GM12878 (cell line): ENCODE measurements around the gene TLL2. TPM values are rescaled to one million over a fixed set of nuclear protein-coding genes. Genes with fewer than 3 reads are reported as not detected.

ENCODE experiments used
- ATAC-seq: fragments of 200-7000 bp; cut with Tn5 transposase; 3 replicates; pipeline ENCODE4 v1.9.1; 2020; ENCODE audit warnings: mild to moderate bottlenecking, moderate library complexity
- BruUV-seq: library from RNA; stranded (reverse); fragments of 400-500 nt; replicated peaks from 2 replicates; lab custom pipeline; 2021; lab: Mats Ljungman, UMichigan
- CTCF ChIA-PET: fragments of 300-600 bp; sonication (Branson Sonifier 250); formaldehyde crosslinking; extraction: SDS; loops from one replicate; lab custom pipeline; 2021; ENCODE audit warnings: inconsistent platforms; lab: Yijun Ruan, JAX
- POLR2A ChIA-PET: fragments of 350-600 bp; formaldehyde crosslinking; extraction: SDS; loops from one replicate; lab custom pipeline; 2021; ENCODE audit warnings: inconsistent platforms; lab: Charles Lee
- RAD21 ChIA-PET: fragments of 300-600 bp; sonication (Branson Sonifier 250); formaldehyde crosslinking; loops from one replicate; lab custom pipeline; 2023; ENCODE audit warnings: antibody characterized with exemption; ENCODE audit not compliant: unreplicated experiment; lab: Charles Lee
- SMC1A ChIA-PET: fragments of 300-600 bp; sonication (Branson Sonifier 250); formaldehyde crosslinking; loops from one replicate; lab custom pipeline; 2023; ENCODE audit not compliant: unreplicated experiment, uncharacterized antibody; lab: Charles Lee
- DNase-seq: peaks from one replicate; pipeline ENCODE4 v3.0.0-alpha.2; 2011; ENCODE audit warnings: low read depth, low spot score
- FAIRE-seq: peaks from 3 replicates; lab custom pipeline; 2011; peaks lifted over from hg19 to GRCh38; lab: Jason Lieb, UNC
- H2AFZ ChIP-seq: 2 replicates; pipeline ENCODE4 v1.6.0; 2011; ENCODE audit warnings: low read depth, low read length, control low read depth; ENCODE audit not compliant: control insufficient read depth
- H3K27ac ChIP-seq: 2 replicates; pipeline ENCODE4 v1.5.1; 2011; ENCODE audit warnings: control low read depth; ENCODE audit not compliant: control insufficient read depth, insufficient read depth
- H3K27me3 ChIP-seq, 2 experiments: replicated peaks in 1 of 2; 2 replicates each; pipeline versions ENCODE4 v1.6.0 to v1.6.1; 2011; ENCODE audit warnings: low read length in 1 of 2; ENCODE audit not compliant: control insufficient read depth in 2 of 2, insufficient read depth in 2 of 2
- H3K36me3 ChIP-seq, 2 experiments: 2 replicates each; pipeline ENCODE4 v1.5.1; 2011; ENCODE audit warnings: low read length in 1 of 2; ENCODE audit not compliant: control insufficient read depth in 2 of 2, insufficient read depth in 2 of 2
- H3K4me1 ChIP-seq: 2 replicates; pipeline ENCODE4 v1.6.1; 2011; ENCODE audit warnings: mild to moderate bottlenecking, low read length, moderate library complexity, mixed read lengths; ENCODE audit not compliant: control insufficient read depth, insufficient read depth
- H3K4me2 ChIP-seq: 2 replicates; pipeline ENCODE4 v1.6.0; 2011; ENCODE audit warnings: control low read depth; ENCODE audit not compliant: control insufficient read depth, insufficient read depth
- H3K4me3 ChIP-seq: fragments of 200-600 bp; sonication (generic); 2 replicates; pipeline ENCODE4 v1.5.1; 2016
- H3K79me2 ChIP-seq: 2 replicates; pipeline ENCODE4 v1.6.0; 2011; ENCODE audit warnings: low read length; ENCODE audit not compliant: control insufficient read depth, insufficient read depth
- H3K9ac ChIP-seq: 2 replicates; pipeline ENCODE4 v1.8.0; 2011; ENCODE audit warnings: low read length, control low read depth, mixed read lengths; ENCODE audit not compliant: control insufficient read depth, insufficient read depth
- H3K9me3 ChIP-seq: replicated peaks from 3 replicates; pipeline ENCODE4 v1.5.1; 2011; ENCODE audit warnings: mild to moderate bottlenecking, low read length; ENCODE audit not compliant: control insufficient read depth, insufficient read depth
- H4K20me1 ChIP-seq: 2 replicates; pipeline ENCODE4 v1.6.0; 2011; ENCODE audit not compliant: control insufficient read depth, insufficient read depth
- CREM ChIP-seq: IDR thresholded peaks from 2 replicates; pipeline ENCODE4 v1.6.1; 2014; ENCODE audit warnings: antibody characterized with exemption, low read depth
- CTCF ChIP-seq, 3 experiments: IDR thresholded peaks in 2 of 3; conservative IDR thresholded peaks in 1 of 3; 2 replicates each; pipeline ENCODE4 v1.5.1; 2011; ENCODE audit warnings: low read depth in 3 of 3, low read length in 3 of 3, mild to moderate bottlenecking in 3 of 3, control low read depth in 2 of 3, moderate library complexity in 2 of 3, inconsistent platforms in 1 of 3, mixed read lengths in 1 of 3; ENCODE audit not compliant: control insufficient read depth in 2 of 3, insufficient read depth in 1 of 3; ENCODE audit errors: extremely low read depth in 1 of 3
- JUND ChIP-seq: IDR thresholded peaks from 2 replicates; pipeline ENCODE4 v1.6.1; 2012; ENCODE audit warnings: low read depth, mild to moderate bottlenecking, low read length, improper control_type of control experiment, moderate library complexity
- NBN ChIP-seq: fragments of 450-650 bp; IDR thresholded peaks from 2 replicates; pipeline ENCODE4 v1.6.1; 2016
- PAX5 ChIP-seq: IDR thresholded peaks from 2 replicates; pipeline ENCODE4 v1.6.1; 2011; ENCODE audit warnings: low read depth, low read length, borderline replicate concordance
- PRDM15 ChIP-seq: fragments of 450-650 bp; formaldehyde crosslinking; IDR thresholded peaks from 2 replicates; pipeline ENCODE4 v1.4.0; 2020; ENCODE audit warnings: mild to moderate bottlenecking, moderate library complexity
- RELB ChIP-seq: fragments of 450-650 bp; IDR thresholded peaks from 2 replicates; pipeline ENCODE4 v1.6.1; 2017; ENCODE audit warnings: low read depth, mild to moderate bottlenecking, moderate library complexity
- TCF12 ChIP-seq: IDR thresholded peaks from 2 replicates; pipeline ENCODE4 v1.6.1; 2011; ENCODE audit warnings: low read depth, mild to moderate bottlenecking, low read length
- TCF7 ChIP-seq: IDR thresholded peaks from 2 replicates; pipeline ENCODE4 v1.6.1; 2014; ENCODE audit warnings: antibody characterized with exemption, borderline replicate concordance
- ZBTB4 ChIP-seq: fragments of 450-650 bp; formaldehyde crosslinking; IDR thresholded peaks from 2 replicates; pipeline ENCODE4 v1.4.0; 2022; ENCODE audit warnings: mild to moderate bottlenecking, moderate library complexity
- ZSCAN29 ChIP-seq: fragments of 450-650 bp; IDR thresholded peaks from 2 replicates; pipeline ENCODE4 v1.6.1; 2017; ENCODE audit warnings: mild to moderate bottlenecking, moderate library complexity
- ZZZ3 ChIP-seq: IDR thresholded peaks from 2 replicates; pipeline ENCODE4 v1.6.1; 2011; ENCODE audit warnings: low read depth; ENCODE audit not compliant: control insufficient read depth, insufficient read length
- WGBS: methylation state at CpG from one replicate; pipeline ENCODE4 v1.1.6; 2016; ENCODE audit warnings: low lambda C conversion rate; ENCODE audit not compliant: insufficient replicate concordance, insufficient coverage; ENCODE audit errors: missing lambda C conversion rate; 5-methylcytosine and 5-hydroxymethylcytosine counted together
- in situ Hi-C: fragments of 300-500 bp; cut with MboI; formaldehyde crosslinking; loops from 9 replicates; pipeline ENCODE4 v1.14.3; 2018; ENCODE audit warnings: mixed read lengths
- intact Hi-C: fragments of 100-400 bp; cut with micrococcal nuclease; formaldehyde crosslinking; loops from one replicate; pipeline ENCODE4 v1.14.2; 2022; ENCODE audit not compliant: unreplicated experiment
- polyA plus RNA-seq, 11 experiments: library from polyadenylated mRNA; depleted of rRNA in 4 of 11; unstranded in 6 of 11; stranded (reverse) in 5 of 11; fragments of >200 nt; fragmentation: Nextera tagmentation in 4 of 11; fragmentation: Illumina TruSeq in 1 of 11; extraction: Ambion mirVana in 4 of 11; extraction: Trizol in 1 of 11; gene quantifications; 1 replicate in 1 of 11; 2 replicates in 10 of 11; pipeline versions ENCODE4 v1.2.1 to v1.2.3, GENCODE V29; 2011 to 2016; ENCODE audit warnings: inconsistent platforms in 2 of 11, missing spikeins in 2 of 11, low read depth in 1 of 11
- total RNA-seq, 4 experiments: library from RNA; depleted of rRNA in 3 of 4; stranded (reverse); fragments of >200 nt in 3 of 4; fragmentation: Illumina TruSeq in 1 of 4; extraction: Trizol in 1 of 4; gene quantifications; 2 replicates each; pipeline versions ENCODE4 v1.2.1 to v1.2.3, GENCODE V29; 2013 to 2021

The TLL2 gene
- total and polyA plus RNA-seq, 10 of the 15 experiments (the other 5 are each of a cell fraction or from before 2014, with no cell fraction given): 0.02 to 2.1 (median 0.52) TPM

- no peak for TF ChIP-seq RELB
- no peak for TF ChIP-seq CTCF (IDR thresholded peaks at IDR 0.05 in 2 of 3, conservative IDR thresholded peaks at IDR 0.05 in 1 of 3; ENCODE audit: control insufficient read depth in 2 of 3, extremely low read depth in 1 of 3, insufficient read depth in 1 of 3, low read depth in 3 of 3, low read length in 3 of 3)
- TF ChIP-seq, all 136 proteins: peak for 0
These were observed 13.7 kb downstream of the TLL2 start (continued) for GRCh38 chr10:96500050-96500449.

- Histone ChIP-seq H3K4me1 (no peaks in the 10 kb centered on the region), H3K9me3 (no peaks in the 10 kb centered on the region), H3K79me2 (no peaks in the 10 kb centered on the region), H2AFZ (no peak overlapping the region), H3K36me3 (no peaks in the 10 kb centered on the region), H4K20me1 (no peaks in the 10 kb centered on the region), H3K27me3 (no peaks in the 10 kb centered on the region; a peak in 1 of 4 replicates), H3K9ac (no peak overlapping the region), H3K27ac (no peak overlapping the region), H3K4me2 (no peak overlapping the region), H3K4me3 (no peak overlapping the region)
- FAIRE-seq (no peak), ATAC-seq (no peak), DNase-seq (no peak)
- in situ Hi-C loops: no loop called here
- ChIA-PET RAD21 (no interaction called here), CTCF (interaction anchor here (1.1 to 4.0 kb wide), 4 partner anchors 13 to 127 kb away, joined by 3 to 26 read pairs (median 5); partner anchors contain the start of gene TLL2), SMC1A (interaction anchor here (0.8 to 1.5 kb wide), 2 partner anchors 12 to 123 kb away, joined by 3 read pairs; no protein-coding TSS in a partner anchor), POLR2A (no interaction called here)
- intact Hi-C loops: no loop called here
- BruUV-seq: no TSS peak
- 29% methylated on average over 5 of the region's 5 CpGs for WGBS
- TF ChIP-seq ZSCAN29 (no peak), ZBTB4 (CRISPR knock-in tag) (no peak), TCF7 (no peak), CREM (no peak), JUND (no peak), TCF12 (no peak), ZZZ3 (no peak), NBN (no peak), PAX5 (no peak), PRDM15 (CRISPR knock-in tag) (no peak)
These were observed 16.3 kb downstream of the TLL2 start for GRCh38 chr10:96497391-96497790.
